Prostate gland (tissue), 2 donors: ENCODE measurements around the gene HAPLN3. TPM values are rescaled to one million over a fixed set of nuclear protein-coding genes. Genes with fewer than 3 reads are reported as not detected.
A peak's percentile ranks its signal among the peaks of the same experiment; 100 is the strongest.
"Not testable (repeated sequence)": the region's sequence is repeated elsewhere in the genome, so short reads cannot be mapped to it uniquely, and the experiment has no call there.

Source experiments
- DNase-seq: peaks from one replicate; pipeline ENCODE4 v3.0.0-alpha.2; 2019; ENCODE audit warnings: low spot score
- H3K27ac ChIP-seq, 2 donors: fragments of 200-600 bp; sonication (generic); 2 replicates each; pipeline ENCODE4 v1.5.1; 2017 to 2019
- H3K27me3 ChIP-seq: fragments of 200-600 bp; sonication (generic); replicated peaks from 2 replicates; pipeline ENCODE4 v1.5.1; 2019; ENCODE audit not compliant: insufficient read depth
- H3K36me3 ChIP-seq, 2 donors: fragments of 200-600 bp; sonication (generic); 1 replicate in 1 of 2; 2 replicates in 1 of 2; pipeline versions ENCODE4 v1.5.1 to v1.8.1; 2017 to 2019
- H3K4me1 ChIP-seq: fragments of 200-600 bp; sonication (generic); replicated peaks from 2 replicates; pipeline ENCODE4 v1.5.1; 2019
- H3K4me3 ChIP-seq, 2 donors: fragments of 200-600 bp; sonication (generic); 2 replicates each; pipeline ENCODE4 v1.5.1; 2017 to 2019
- H3K9me3 ChIP-seq: fragments of 200-600 bp; sonication (generic); 2 replicates; pipeline ENCODE4 v1.5.1; 2017
- POLR2A ChIP-seq: fragments of 450-650 bp; IDR thresholded peaks from one replicate; pipeline ENCODE4 v1.6.1; 2016; ENCODE audit warnings: antibody characterized with exemption, mild to moderate bottlenecking
- POLR2AphosphoS5 ChIP-seq: sonication (generic); formaldehyde crosslinking; IDR thresholded peaks from one replicate; pipeline ENCODE4 v1.6.1; 2017; ENCODE audit warnings: antibody characterized with exemption
- WGBS: methylation state at CpG from one replicate; pipeline ENCODE4 v1.1.5; 2018; 5-methylcytosine and 5-hydroxymethylcytosine counted together
- intact Hi-C: fragments of 100-400 bp; cut with DNase I; formaldehyde crosslinking; loops from one replicate; pipeline ENCODE4 v1.14.2; 2022
- total RNA-seq, 2 donors: library from RNA; depleted of rRNA; stranded (reverse); fragments of >200 nt; gene quantifications; one replicate each; pipeline ENCODE4 v1.1.0, GENCODE V29; 2016
- TF ChIP-seq, protein P1 (sequence below), 4 experiments: fragments of 200-600 bp in 2 of 4; fragments of 450-650 bp in 2 of 4; sonication (generic) in 2 of 4; IDR thresholded peaks; 1 replicate in 3 of 4; 2 replicates in 1 of 4; pipeline ENCODE4 v1.5.1; 2016 to 2019; ENCODE audit warnings: antibody characterized with exemption in 4 of 4, mild to moderate bottlenecking in 2 of 4, moderate library complexity in 2 of 4

HAPLN3 gene, protein sequence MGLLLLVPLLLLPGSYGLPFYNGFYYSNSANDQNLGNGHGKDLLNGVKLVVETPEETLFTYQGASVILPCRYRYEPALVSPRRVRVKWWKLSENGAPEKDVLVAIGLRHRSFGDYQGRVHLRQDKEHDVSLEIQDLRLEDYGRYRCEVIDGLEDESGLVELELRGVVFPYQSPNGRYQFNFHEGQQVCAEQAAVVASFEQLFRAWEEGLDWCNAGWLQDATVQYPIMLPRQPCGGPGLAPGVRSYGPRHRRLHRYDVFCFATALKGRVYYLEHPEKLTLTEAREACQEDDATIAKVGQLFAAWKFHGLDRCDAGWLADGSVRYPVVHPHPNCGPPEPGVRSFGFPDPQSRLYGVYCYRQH
- 1 to 10 TPM; 2.7 to 5.6 TPM for total RNA-seq

DNA sequence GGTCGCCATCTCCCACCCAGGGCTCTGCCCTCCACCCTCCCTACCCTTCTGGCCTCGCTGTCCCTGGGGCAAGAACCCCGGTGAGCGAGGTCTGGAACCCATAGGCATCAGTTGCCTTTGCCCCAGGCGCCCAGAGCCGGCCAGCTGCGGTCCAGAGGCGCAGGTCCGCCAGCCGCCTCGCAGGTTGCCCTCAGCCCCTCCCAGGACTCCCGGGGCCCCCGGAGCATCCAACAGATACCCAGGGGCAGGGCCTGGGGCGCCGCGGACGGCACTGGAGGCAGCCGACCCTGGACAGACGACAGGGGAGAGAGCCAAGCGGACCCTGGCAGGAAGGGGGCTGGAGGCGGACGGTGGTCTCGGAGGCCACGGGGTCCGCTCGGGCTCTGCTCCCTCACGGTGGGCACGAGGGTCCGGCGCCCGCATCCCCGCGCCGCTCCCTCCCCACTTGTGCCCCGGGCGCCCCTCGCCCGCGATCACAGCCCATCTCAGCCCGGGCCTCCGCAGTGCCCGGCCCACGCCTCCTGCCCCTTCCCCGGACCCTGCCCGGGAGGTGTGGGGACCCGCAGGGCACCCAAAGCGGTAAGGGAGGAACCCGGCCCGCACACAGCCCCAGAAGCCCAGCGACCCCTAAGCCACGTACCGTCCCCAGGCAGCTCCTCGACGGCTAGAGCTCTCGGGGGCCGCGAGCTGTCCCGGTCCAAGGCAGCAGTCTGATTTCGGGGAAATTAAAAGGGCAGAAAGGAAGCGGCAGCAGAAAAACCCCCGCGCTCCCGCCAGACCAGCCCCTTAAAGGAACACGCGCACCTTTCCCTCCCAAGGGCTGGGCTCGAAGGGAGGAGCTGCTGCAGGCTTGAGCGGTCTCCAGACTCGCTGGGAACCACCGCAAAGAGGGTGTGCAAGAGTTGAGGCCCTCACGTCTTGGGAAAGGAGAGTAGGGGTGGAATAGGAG, at the start of gene HAPLN3:
Gene HAPLN3 (minus strand): TSS at position 726 of the 949 bp plus-strand sequence. CDS start 8,246 bp downstream, outside the sequence.
- Histone ChIP-seq H3K4me3 (peak within 1 kb of the TSS; percentile 29 to 30), H3K36me3 (no peaks in the 10 kb centered on the region), H3K4me1 (no peaks in the 10 kb centered on the region), H3K27me3 (no peaks in the 10 kb centered on the region), H3K27ac (peak within 1 kb of the TSS in 1 of 2 donors; percentile 14), H3K9me3 (no peaks in the 10 kb centered on the region)
- WGBS = 2% methylated on average over 49 of the region's 70 CpGs
- no peak for TF ChIP-seq POLR2AphosphoS5
- TF ChIP-seq POLR2A = no peak
- TF ChIP-seq, protein P1, sequence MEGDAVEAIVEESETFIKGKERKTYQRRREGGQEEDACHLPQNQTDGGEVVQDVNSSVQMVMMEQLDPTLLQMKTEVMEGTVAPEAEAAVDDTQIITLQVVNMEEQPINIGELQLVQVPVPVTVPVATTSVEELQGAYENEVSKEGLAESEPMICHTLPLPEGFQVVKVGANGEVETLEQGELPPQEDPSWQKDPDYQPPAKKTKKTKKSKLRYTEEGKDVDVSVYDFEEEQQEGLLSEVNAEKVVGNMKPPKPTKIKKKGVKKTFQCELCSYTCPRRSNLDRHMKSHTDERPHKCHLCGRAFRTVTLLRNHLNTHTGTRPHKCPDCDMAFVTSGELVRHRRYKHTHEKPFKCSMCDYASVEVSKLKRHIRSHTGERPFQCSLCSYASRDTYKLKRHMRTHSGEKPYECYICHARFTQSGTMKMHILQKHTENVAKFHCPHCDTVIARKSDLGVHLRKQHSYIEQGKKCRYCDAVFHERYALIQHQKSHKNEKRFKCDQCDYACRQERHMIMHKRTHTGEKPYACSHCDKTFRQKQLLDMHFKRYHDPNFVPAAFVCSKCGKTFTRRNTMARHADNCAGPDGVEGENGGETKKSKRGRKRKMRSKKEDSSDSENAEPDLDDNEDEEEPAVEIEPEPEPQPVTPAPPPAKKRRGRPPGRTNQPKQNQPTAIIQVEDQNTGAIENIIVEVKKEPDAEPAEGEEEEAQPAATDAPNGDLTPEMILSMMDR (IDR thresholded peaks at IDR 0.05) = no peak
- intact Hi-C loops = loop anchor here (5.0 to 10.0 kb wide), 3 partner anchors 268 to 430 kb away; partner anchors contain the start of genes MRPL46 and MRPS11
- no peak for DNase-seq

DNA sequence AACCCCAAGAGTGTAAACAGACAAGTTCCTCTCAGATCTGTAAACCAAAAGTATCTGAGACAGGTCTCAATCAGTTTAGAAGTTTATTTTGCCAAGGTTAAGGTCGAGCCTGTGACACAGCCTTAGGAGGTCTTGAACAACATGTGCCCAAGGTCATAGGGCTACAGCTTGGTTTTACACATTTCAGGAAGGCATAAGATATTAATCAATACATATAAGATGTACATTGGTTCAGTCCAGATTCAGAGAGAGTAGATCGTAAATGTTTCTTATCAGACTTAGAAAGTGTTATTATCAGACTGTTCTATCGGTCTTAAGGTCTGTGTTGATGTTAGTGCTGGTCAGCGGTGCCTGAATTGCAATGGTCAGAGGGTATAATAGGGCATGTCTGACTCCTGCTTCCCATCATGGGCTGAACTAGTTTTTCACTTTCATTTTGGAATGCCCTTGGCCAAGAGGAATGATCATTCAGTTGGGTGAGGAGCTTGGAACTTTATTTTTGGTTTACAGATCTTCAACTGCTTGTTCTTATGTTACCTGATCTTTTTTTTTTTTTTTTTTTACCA, 44.8 kb upstream of the HAPLN3 start:
- intact Hi-C loops = no loop called here
- TF ChIP-seq, protein P1 (IDR thresholded peaks at IDR 0.05) = no peak
- TF ChIP-seq POLR2A (no peak), POLR2AphosphoS5 (no peak)
- Histone ChIP-seq H3K36me3 (no peaks in the 10 kb centered on the region), H3K4me3 (no peak overlapping the region), H3K27me3 (no peaks in the 10 kb centered on the region), H3K9me3 (no peaks in the 10 kb centered on the region), H3K4me1 (no peaks in the 10 kb centered on the region), H3K27ac (no peak overlapping the region)
- WGBS = 72% methylated on average over 4 of the region's 4 CpGs
- no peak for DNase-seq

DNA sequence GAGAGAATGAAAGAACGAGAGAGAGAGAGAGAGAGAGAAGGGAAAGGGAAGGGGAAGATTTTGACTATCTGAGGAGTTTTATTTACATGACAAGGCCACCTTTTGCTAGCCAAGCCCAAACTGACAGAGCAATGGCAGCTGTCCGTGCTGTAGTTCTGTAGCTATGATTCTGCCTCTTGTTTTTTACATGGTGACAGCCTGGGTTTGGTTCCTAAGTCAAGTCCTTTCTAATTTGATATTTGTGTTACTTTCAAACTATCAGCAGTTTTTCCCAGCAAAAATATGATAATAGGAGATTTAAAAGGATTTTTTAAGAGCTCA, 44.1 kb upstream of the HAPLN3 start:
- Histone ChIP-seq H3K4me1 (no peaks in the 10 kb centered on the region), H3K27me3 (no peaks in the 10 kb centered on the region), H3K36me3 (no peaks in the 10 kb centered on the region), H3K9me3 (no peaks in the 10 kb centered on the region), H3K27ac (no peak overlapping the region), H3K4me3 (no peak overlapping the region)
- DNase-seq = no peak
- TF ChIP-seq POLR2AphosphoS5 (no peak), POLR2A (no peak)
- TF ChIP-seq, protein P1 (IDR thresholded peaks at IDR 0.05) = no peak
- intact Hi-C loops = no loop called here
- 86% methylated on average over 2 of the region's 2 CpGs for WGBS

DNA sequence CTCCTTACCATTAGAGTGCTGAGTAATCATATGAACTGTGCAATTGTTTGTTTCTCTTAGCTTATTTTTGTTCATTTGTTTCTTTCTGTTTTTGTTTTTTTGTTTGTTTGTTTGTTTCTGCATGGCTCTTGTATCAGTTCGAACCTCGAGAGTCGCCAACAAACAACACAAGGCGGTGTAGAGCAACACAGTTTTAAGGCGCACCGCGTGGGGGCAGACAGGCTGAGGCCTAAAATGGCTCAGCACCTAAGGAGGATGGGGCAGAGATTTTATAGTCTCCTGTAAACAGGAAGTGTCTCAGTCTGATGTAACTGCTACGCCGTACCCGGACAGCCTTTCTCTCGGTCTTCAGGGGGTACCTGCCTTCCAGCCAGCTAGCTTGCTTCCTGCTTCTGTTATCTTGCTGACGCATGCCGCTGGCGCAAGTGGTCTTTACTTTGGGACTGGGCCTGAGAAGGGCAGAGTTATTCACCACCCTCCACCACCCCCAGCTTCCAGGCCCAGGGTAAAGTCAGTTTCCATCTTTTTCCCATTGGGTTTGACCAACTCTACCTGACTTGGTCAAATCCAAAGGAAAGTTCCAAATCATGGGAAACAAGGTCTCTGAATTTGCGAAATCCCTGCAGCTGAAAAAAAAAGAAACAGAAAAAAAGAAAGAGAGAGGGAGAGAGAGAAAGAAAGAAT, 43.6 kb upstream of the HAPLN3 start:
- TF ChIP-seq POLR2AphosphoS5 (no peak), POLR2A (no peak)
- TF ChIP-seq, protein P1 (IDR thresholded peaks at IDR 0.05) = no peak
- Histone ChIP-seq H3K4me1 (no peaks in the 10 kb centered on the region), H3K9me3 (no peaks in the 10 kb centered on the region), H3K27ac (no peak overlapping the region), H3K4me3 (no peak overlapping the region), H3K36me3 (no peaks in the 10 kb centered on the region), H3K27me3 (no peaks in the 10 kb centered on the region)
- WGBS = 90% methylated on average over 15 of the region's 15 CpGs
- intact Hi-C loops = no loop called here
- DNase-seq = no peak

DNA sequence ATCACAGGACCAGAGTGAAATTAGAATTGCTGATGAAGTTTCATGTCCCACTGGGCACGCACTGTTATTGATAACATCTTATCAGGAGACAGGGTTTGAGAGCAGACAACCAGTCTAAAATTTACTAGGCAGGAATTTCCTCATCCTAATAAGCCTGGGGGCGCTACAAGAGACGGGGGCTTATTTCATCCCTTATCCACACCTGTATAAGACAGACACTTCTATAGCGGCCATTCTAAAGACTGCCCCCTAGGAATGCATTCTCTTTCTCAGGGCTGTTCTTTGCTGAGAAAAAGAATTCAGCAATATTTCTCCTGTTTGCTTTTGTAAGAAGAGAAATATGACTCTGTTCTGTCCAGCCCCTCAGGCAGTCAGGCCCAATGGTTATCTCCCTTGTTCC, 39.1 kb upstream of the HAPLN3 start:
- intact Hi-C loops, H3K4me3 ChIP-seq, H3K9me3 ChIP-seq, H3K27ac ChIP-seq, H3K36me3 ChIP-seq, DNase-seq, H3K27me3 ChIP-seq, H3K4me1 ChIP-seq: not testable (repeated sequence)
- 64% methylated on average over 4 of the region's 4 CpGs for WGBS
